NCI-H1092 (cell line): ENCODE data around the gene ZFPL1.
A peak's percentile ranks its signal among the peaks of the same experiment; 100 is the strongest.

Source experiments
- DNase-seq: peaks from one replicate; lab custom pipeline; 2025; lab: John Stamatoyannopoulos, UW

Gene ZFPL1

GRCh38 chr11:65095974-65096806, 12.2 kb downstream of the ZFPL1 start, which contains the start of gene VPS51:
Gene VPS51 (plus strand): TSS chr11:65096214. CDS start chr11:65096251, 37 bp downstream.
- DNase-seq: peak; percentile 92

GRCh38 chr11:65096926-65097325, 12.9 kb downstream of the ZFPL1 start:
- no peak for DNase-seq

- DNase-seq: no peak
Observed at GRCh38 chr11:65100674-65101350, 16.8 kb downstream of the ZFPL1 start.

- DNase-seq: peak; percentile 69
Observed at GRCh38 chr11:65102142-65103095, 18.4 kb downstream of the ZFPL1 start.

- DNase-seq: no peak
Observed at GRCh38 chr11:65103476-65103875, 19.5 kb downstream of the ZFPL1 start.

GRCh38 chr11:65104628-65105027, 20.6 kb downstream of the ZFPL1 start:
- DNase-seq: no peak

GRCh38 chr11:65107078-65107477, 23.1 kb downstream of the ZFPL1 start:
- DNase-seq: no peak

GRCh38 chr11:65107751-65108468, 23.9 kb downstream of the ZFPL1 start:
- DNase-seq: no peak

- DNase-seq: no peak
Observed at GRCh38 chr11:65108469-65109123, 24.6 kb downstream of the ZFPL1 start.

- DNase-seq: no peak
Observed at GRCh38 chr11:65109231-65110198, 25.5 kb downstream of the ZFPL1 start.

- DNase-seq: peak; percentile 80
Observed at GRCh38 chr11:65110354-65110861, 26.4 kb downstream of the ZFPL1 start.

- no peak for DNase-seq
Observed at GRCh38 chr11:65111159-65111743, 27.2 kb downstream of the ZFPL1 start.

- DNase-seq: peak; percentile 98
Observed at GRCh38 chr11:65111744-65112545, 27.9 kb downstream of the ZFPL1 start, which contains the start of gene TM7SF2. Gene TM7SF2 (plus strand): TSS chr11:65111872. CDS start chr11:65112016, 144 bp downstream.

- peak; percentile 52 for DNase-seq
Observed at GRCh38 chr11:65112546-65113360, 28.7 kb downstream of the ZFPL1 start.

GRCh38 chr11:65113361-65113756, 29.3 kb downstream of the ZFPL1 start:
- no peak for DNase-seq

GRCh38 chr11:65113839-65114238, 29.8 kb downstream of the ZFPL1 start:
- DNase-seq: no peak

GRCh38 chr11:65114538-65115171, 30.6 kb downstream of the ZFPL1 start:
- DNase-seq: no peak
